Stomach (tissue), 4 donors: ENCODE data around the gene KISS1R.

Experiments
- POLR2A ChIP-seq, 4 donors: fragments of 450-650 bp; IDR thresholded peaks; one replicate each; pipeline ENCODE4 v1.6.1; 2016; ENCODE audit warnings: antibody characterized with exemption in 4 of 4, control low read depth in 2 of 4, mild to moderate bottlenecking in 1 of 4, moderate library complexity in 1 of 4
- POLR2AphosphoS5 ChIP-seq, 3 donors: sonication (generic); formaldehyde crosslinking; IDR thresholded peaks; one replicate each; pipeline ENCODE4 v1.6.1; 2016; ENCODE audit warnings: antibody characterized with exemption in 3 of 3
- TF ChIP-seq, protein P1 (sequence below), 7 experiments: fragments of 450-650 bp in 4 of 7; fragments of 200-600 bp in 3 of 7; sonication (generic) in 3 of 7; IDR thresholded peaks; one replicate each; pipeline ENCODE4 v1.5.1; 2016 to 2019; ENCODE audit warnings: antibody characterized with exemption in 7 of 7, control low read depth in 2 of 7, mild to moderate bottlenecking in 1 of 7

DNA sequence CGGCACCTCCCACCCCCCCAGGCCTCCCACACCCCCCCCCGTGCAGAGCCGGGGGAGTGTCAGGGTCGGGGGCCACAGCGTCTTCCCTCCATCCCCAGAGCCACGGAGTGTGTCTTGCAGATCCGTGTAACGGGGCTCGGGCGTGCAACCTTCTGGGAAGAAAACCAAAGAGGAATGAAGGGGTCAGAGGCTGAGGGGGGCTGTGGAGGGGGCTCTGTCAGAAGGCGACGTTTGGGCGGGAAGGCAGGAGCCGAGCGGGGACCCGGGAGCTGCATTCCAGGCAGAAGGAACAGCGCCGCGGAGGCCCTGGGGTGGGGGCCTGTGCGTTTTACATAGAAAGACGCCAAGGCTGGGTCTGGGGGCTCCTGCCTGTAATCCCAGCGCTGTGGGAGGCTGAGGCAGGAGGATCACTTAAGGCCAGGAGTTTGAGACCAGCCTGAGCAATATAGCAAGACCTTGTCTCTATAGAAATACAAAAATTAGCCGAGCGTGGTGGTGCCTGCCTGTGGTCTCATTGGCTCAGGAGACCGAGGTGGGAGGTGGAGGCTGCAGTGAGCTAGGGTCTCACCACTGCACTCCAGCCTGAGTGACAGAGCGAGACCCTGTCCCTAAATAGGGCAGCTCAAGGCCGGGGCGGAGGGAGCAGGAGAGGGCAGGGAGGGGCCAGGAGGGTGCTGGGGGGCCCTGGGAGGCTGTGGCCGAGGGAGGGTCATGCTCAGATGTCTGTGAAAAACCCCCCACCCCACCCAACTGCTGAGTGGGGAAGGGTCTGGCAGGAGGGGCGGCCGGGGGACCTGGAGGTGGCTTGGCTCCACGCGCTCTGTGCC, 36.5 kb downstream of the KISS1R start:
- TF ChIP-seq POLR2AphosphoS5 (IDR thresholded peaks at IDR 0.05) (no peak), POLR2A (IDR thresholded peaks at IDR 0.05) (no peak)
- TF ChIP-seq, protein P1, sequence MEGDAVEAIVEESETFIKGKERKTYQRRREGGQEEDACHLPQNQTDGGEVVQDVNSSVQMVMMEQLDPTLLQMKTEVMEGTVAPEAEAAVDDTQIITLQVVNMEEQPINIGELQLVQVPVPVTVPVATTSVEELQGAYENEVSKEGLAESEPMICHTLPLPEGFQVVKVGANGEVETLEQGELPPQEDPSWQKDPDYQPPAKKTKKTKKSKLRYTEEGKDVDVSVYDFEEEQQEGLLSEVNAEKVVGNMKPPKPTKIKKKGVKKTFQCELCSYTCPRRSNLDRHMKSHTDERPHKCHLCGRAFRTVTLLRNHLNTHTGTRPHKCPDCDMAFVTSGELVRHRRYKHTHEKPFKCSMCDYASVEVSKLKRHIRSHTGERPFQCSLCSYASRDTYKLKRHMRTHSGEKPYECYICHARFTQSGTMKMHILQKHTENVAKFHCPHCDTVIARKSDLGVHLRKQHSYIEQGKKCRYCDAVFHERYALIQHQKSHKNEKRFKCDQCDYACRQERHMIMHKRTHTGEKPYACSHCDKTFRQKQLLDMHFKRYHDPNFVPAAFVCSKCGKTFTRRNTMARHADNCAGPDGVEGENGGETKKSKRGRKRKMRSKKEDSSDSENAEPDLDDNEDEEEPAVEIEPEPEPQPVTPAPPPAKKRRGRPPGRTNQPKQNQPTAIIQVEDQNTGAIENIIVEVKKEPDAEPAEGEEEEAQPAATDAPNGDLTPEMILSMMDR (IDR thresholded peaks at IDR 0.05): no peak
